Right renal pelvis (tissue), 4 donors: ENCODE data around the gene SOX6. TPM values are rescaled to one million over a fixed set of nuclear protein-coding genes. Genes with fewer than 3 reads are reported as not detected.

ENCODE experiments used
- DNase-seq, 4 donors: peaks; one replicate each; pipeline ENCODE4 v3.0.0-alpha.2; 2013; ENCODE audit warnings: low read depth in 4 of 4, low spot score in 3 of 4, missing footprints in 1 of 4
- polyA plus RNA-seq, 4 donors: library from polyadenylated mRNA; unstranded; fragments of 120-200 nt; gene quantifications; one replicate each; pipeline ENCODE4 v1.2.1, GENCODE V29; 2013; ENCODE audit not compliant: insufficient read length in 4 of 4

The SOX6 gene
- polyA plus RNA-seq, 4 donors = 18.4 to 23.1 (median 21.3) TPM

GRCh38 chr11:16322190-16322589, 34.2 kb downstream of the SOX6 start:
- no peak for DNase-seq

GRCh38 chr11:16321148-16321547, 35.2 kb downstream of the SOX6 start:
- DNase-seq = no peak

GRCh38 chr11:16318320-16318719, 38.0 kb downstream of the SOX6 start:
- DNase-seq = no peak

- no peak for DNase-seq
These were observed 38.6 kb downstream of the SOX6 start for GRCh38 chr11:16317712-16318111.

- no peak for DNase-seq
These were observed 42.5 kb downstream of the SOX6 start for GRCh38 chr11:16313846-16314245.

- no peak for DNase-seq
These were observed 44.0 kb downstream of the SOX6 start for GRCh38 chr11:16312233-16312765.

GRCh38 chr11:16311831-16312230, 44.5 kb downstream of the SOX6 start:
- DNase-seq = no peak

GRCh38 chr11:16310943-16311342, 45.4 kb downstream of the SOX6 start:
- DNase-seq = no peak

GRCh38 chr11:16309226-16309625, 47.1 kb downstream of the SOX6 start:
- no peak for DNase-seq

GRCh38 chr11:16301462-16301861, 54.9 kb downstream of the SOX6 start:
- DNase-seq = no peak

- DNase-seq = no peak
These were observed 56.2 kb downstream of the SOX6 start for GRCh38 chr11:16299884-16300782.

GRCh38 chr11:16299390-16299789, 57.0 kb downstream of the SOX6 start:
- no peak for DNase-seq

- no peak for DNase-seq
These were observed 59.0 kb downstream of the SOX6 start for GRCh38 chr11:16297332-16297731.

- no peak for DNase-seq
These were observed 60.1 kb downstream of the SOX6 start for GRCh38 chr11:16296273-16296672.

GRCh38 chr11:16295592-16295991, 60.8 kb downstream of the SOX6 start:
- no peak for DNase-seq

GRCh38 chr11:16293204-16293681, 63.1 kb downstream of the SOX6 start:
- DNase-seq = peak in 2 of 4 donors; percentile 28

- no peak for DNase-seq
These were observed 64.0 kb downstream of the SOX6 start for GRCh38 chr11:16292167-16292859.

GRCh38 chr11:16291729-16292128, 64.6 kb downstream of the SOX6 start:
- DNase-seq = no peak

- no peak for DNase-seq
These were observed 66.8 kb downstream of the SOX6 start for GRCh38 chr11:16289541-16289940.

GRCh38 chr11:16287630-16288280, 68.6 kb downstream of the SOX6 start:
- no peak for DNase-seq

- no peak for DNase-seq
These were observed 70.3 kb downstream of the SOX6 start for GRCh38 chr11:16286095-16286494.
